HepG2 (cell line): ENCODE measurements around the gene NOTUM.

ENCODE experiments used
- ARNT ChIP-seq: fragments of 450-650 bp; IDR thresholded peaks from 2 replicates; pipeline ENCODE4 v1.6.1; 2017
- DPF2 ChIP-seq: sonication (generic); formaldehyde crosslinking; IDR thresholded peaks from 2 replicates; pipeline ENCODE4 v1.4.0; 2020; ENCODE audit warnings: mild to moderate bottlenecking, low read depth, missing genetic modification reagents, borderline replicate concordance
- EP300 ChIP-seq, 3 experiments: sonication (generic) in 1 of 3; formaldehyde crosslinking in 1 of 3; IDR thresholded peaks; 2 replicates each; pipeline versions ENCODE4 v1.5.1 to v1.6.1; 2011 to 2020; ENCODE audit warnings: low read depth in 2 of 3, low read length in 2 of 3, borderline replicate concordance in 1 of 3, improper control_type of control experiment in 1 of 3, mild to moderate bottlenecking in 1 of 3, missing genetic modification reagents in 1 of 3, moderate library complexity in 1 of 3
- MEIS1 ChIP-seq: sonication (generic); formaldehyde crosslinking; IDR thresholded peaks from 2 replicates; pipeline ENCODE4 v1.9.0; 2021; ENCODE audit warnings: mild to moderate bottlenecking, missing genetic modification reagents, moderate library complexity, borderline replicate concordance
- ZFP36L1 ChIP-seq: sonication (generic); formaldehyde crosslinking; IDR thresholded peaks from 2 replicates; pipeline ENCODE4 v1.8.0; 2022; ENCODE audit warnings: mild to moderate bottlenecking, missing genetic modification reagents, moderate library complexity
- ZNF609 ChIP-seq: sonication (generic); formaldehyde crosslinking; IDR thresholded peaks from 2 replicates; pipeline ENCODE4 v1.4.0; 2020; ENCODE audit warnings: mild to moderate bottlenecking, missing genetic modification reagents, borderline replicate concordance
- ZNF644 ChIP-seq: IDR thresholded peaks from 2 replicates; pipeline ENCODE4 v1.6.1; 2016; ENCODE audit warnings: low read depth
- TF ChIP-seq, protein P1 (sequence below): sonication (generic); formaldehyde crosslinking; IDR thresholded peaks from 2 replicates; pipeline ENCODE4 v1.5.0; 2020; ENCODE audit warnings: mild to moderate bottlenecking, missing genetic modification reagents, moderate library complexity

DNA sequence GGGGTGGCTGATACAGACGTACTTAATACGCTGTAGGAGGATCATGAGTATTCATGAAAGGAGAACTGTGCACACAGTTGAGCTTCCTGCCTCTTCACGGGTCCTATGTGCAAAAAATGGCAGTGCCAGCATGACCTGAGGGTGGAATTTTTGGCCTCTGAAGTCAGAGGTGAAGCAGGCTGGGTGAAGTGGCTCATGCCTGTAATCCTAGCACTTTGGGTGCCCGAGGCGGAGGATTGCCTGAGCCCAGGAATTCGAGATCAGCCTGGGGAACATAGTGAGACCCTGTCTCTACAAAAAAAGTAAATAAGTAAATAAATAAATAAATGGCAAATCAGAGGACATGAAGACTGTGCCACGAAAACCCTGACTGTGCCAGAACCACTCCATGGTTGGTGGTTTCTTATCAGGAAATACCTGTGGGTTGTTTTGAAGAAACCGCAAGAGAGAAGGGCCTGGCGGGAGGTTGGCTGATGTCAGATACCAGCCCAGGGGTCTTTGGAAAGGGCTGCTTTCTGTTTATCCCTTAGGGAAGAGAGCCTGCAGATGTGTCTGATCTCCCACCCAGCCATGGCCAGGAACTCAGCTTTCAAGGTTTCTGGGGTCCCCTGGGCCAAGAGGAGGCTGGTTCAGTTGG lies 19.8 kb upstream of the NOTUM start:
- no peak for TF ChIP-seq ZNF609 (CRISPR knock-in tag)
- TF ChIP-seq, protein P1, sequence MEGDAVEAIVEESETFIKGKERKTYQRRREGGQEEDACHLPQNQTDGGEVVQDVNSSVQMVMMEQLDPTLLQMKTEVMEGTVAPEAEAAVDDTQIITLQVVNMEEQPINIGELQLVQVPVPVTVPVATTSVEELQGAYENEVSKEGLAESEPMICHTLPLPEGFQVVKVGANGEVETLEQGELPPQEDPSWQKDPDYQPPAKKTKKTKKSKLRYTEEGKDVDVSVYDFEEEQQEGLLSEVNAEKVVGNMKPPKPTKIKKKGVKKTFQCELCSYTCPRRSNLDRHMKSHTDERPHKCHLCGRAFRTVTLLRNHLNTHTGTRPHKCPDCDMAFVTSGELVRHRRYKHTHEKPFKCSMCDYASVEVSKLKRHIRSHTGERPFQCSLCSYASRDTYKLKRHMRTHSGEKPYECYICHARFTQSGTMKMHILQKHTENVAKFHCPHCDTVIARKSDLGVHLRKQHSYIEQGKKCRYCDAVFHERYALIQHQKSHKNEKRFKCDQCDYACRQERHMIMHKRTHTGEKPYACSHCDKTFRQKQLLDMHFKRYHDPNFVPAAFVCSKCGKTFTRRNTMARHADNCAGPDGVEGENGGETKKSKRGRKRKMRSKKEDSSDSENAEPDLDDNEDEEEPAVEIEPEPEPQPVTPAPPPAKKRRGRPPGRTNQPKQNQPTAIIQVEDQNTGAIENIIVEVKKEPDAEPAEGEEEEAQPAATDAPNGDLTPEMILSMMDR = no peak
- no peak for TF ChIP-seq MEIS1 (CRISPR knock-in tag)
- TF ChIP-seq EP300 (IDR thresholded peaks at IDR 0.05; ENCODE audit: low read depth in 2 of 2, low read length in 2 of 2) = no peak
- TF ChIP-seq EP300 (CRISPR knock-in tag; IDR thresholded peaks at IDR 0.05; ENCODE audit: borderline replicate concordance) = no peak
- no peak for TF ChIP-seq DPF2 (CRISPR knock-in tag)
- TF ChIP-seq ZNF644 = no peak
- TF ChIP-seq ARNT = no peak
- TF ChIP-seq ZFP36L1 (CRISPR knock-in tag) = no peak
